ENCODE measurements around the gene CFAP54.

The CFAP54 gene, protein sequence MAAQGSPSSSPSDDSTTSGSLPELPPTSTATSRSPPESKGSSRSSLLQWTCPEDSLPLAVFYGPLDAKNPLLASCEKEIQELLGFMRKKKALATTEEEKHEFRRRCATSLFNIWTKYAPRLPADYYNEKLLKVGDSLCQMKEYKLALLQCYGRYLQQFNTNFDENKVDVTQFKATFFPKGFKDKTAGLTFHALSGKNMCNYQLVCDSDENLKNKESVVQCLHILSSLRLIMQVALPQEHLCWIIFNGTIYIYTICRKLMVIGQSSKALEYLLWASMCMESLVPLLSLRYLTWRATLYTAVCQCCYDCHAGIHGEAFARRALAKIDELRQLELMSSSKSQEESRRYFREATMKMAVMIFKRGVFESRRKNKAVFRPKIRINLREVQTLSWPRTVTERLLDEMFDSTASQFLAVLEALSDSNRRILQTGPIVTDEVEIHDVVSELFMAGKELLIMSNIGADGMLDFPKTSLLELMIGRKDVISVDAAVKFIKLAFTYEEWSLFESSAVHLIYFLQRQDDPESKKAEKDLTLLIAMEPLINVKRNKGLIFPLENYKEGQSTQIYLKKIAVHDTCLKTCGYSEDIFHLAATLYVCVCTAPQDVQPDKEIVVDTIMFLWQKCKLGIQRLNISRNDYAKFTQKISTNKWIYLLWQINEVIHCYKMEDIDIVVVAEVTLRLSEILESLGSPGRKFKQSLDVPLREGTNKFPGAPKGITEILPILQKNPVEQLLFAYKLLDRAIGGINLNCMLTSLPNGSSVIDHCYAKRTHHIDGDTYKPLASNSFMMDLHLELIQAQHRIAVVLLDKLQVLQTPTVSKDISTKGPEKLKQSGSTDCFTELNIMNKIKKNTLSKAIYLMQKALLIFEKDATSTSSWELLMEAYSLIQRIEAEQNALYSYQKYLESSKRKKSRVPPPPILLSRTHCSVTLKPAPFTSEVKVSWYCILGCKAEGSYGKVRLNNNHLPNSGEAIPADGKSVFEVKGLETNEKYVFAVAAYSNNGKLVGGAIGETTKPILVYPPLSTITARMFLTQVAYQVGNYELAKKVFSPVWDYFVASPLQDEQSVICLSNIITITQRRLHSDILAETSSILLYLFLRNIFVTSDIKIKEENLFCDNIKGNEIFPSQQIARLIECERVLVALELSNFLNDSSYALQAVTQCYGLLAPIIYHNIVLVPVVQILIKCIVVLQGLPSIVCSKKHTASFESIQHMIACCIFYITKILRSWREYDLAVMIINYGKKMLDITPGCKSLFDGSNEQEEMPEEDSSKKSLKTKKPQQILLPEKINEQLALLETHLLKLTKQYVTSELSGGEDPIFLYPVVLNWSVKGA (N-terminal part only)

DNA sequence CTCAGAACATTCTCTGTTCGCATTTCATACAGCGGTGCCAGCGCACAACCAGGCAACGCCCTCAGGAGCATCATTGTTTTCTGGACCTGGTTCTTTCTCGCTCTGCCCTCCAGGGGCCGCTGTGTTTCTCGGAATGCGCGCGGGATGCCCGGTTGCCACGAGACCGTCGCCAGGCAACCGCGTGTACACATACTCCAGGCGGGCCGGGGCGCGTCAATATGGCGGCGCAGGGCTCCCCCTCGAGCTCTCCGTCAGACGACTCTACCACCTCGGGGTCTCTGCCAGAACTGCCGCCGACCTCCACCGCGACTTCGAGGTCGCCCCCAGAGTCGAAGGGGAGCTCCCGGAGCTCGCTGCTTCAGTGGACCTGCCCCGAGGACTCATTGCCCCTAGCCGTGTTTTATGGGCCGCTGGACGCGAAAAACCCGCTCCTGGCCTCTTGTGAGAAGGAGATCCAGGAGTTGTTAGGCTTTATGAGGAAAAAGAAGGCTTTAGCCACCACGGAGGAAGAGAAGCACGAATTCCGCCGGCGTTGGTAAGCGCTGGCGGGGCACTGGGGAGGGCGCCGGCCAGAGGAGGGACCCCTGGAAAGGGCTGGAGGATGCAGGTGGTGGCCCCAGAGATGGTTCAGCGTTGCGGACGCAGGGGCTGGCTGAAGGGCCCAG, at the start of gene CFAP54:
Gene CFAP54, plus strand, starts transcription at position 186 of the 665 bp plus-strand sequence. Its CDS starts 33 bp downstream, at position 219.
- DNase-seq (ENCODE audit: low read depth, low spot score) = peak; percentile 95
- in situ Hi-C loops (cut with HindIII; ENCODE audit: low sequenced_read_pairs) = no loop called here

GRCh38 chr12:96441816-96442215, 47.6 kb upstream of the CFAP54 start:
- DNase-seq (ENCODE audit: low read depth, low spot score) = no peak
- H3K4me3 ChIP-seq (ENCODE audit: low read depth, low read length) = no peak overlapping the region
- TF ChIP-seq, protein P1, sequence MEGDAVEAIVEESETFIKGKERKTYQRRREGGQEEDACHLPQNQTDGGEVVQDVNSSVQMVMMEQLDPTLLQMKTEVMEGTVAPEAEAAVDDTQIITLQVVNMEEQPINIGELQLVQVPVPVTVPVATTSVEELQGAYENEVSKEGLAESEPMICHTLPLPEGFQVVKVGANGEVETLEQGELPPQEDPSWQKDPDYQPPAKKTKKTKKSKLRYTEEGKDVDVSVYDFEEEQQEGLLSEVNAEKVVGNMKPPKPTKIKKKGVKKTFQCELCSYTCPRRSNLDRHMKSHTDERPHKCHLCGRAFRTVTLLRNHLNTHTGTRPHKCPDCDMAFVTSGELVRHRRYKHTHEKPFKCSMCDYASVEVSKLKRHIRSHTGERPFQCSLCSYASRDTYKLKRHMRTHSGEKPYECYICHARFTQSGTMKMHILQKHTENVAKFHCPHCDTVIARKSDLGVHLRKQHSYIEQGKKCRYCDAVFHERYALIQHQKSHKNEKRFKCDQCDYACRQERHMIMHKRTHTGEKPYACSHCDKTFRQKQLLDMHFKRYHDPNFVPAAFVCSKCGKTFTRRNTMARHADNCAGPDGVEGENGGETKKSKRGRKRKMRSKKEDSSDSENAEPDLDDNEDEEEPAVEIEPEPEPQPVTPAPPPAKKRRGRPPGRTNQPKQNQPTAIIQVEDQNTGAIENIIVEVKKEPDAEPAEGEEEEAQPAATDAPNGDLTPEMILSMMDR (IDR thresholded peaks at IDR 0.05; ENCODE audit: low read depth, low read length) = no peak
- in situ Hi-C loops (cut with HindIII; ENCODE audit: low sequenced_read_pairs) = no loop called here

More for the DNA sequence above, at the start of gene CFAP54:
- peak within 1 kb of the TSS; percentile 66 for H3K4me3 ChIP-seq (ENCODE audit: low read depth, low read length)
- TF ChIP-seq, protein P1 (IDR thresholded peaks at IDR 0.05; ENCODE audit: low read depth, low read length) = peak; percentile 88

DNA sequence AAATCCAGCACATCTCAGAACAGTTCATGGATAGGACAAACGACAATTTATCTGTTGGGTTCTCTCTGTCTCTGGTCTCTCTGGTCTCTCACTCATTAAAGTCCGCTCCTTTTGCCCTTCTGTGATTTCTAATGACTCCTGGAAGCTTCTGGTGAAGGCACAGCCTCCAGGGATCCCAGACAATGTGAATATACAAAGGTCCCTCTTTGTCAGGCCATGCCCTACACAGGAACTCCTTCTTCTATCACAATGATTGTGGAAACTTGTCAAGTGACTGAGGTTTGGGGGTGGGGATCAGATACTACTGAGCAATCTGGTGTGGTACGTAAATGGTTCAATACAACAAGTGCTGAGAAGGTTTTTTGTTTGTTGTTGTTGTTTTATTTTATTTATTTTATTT, 46.5 kb upstream of the CFAP54 start:
- TF ChIP-seq, protein P1 (IDR thresholded peaks at IDR 0.05; ENCODE audit: low read depth, low read length) = no peak
- DNase-seq (ENCODE audit: low read depth, low spot score) = no peak
- H3K4me3 ChIP-seq (ENCODE audit: low read depth, low read length) = no peak overlapping the region
- in situ Hi-C loops (cut with HindIII; ENCODE audit: low sequenced_read_pairs) = no loop called here

DNA sequence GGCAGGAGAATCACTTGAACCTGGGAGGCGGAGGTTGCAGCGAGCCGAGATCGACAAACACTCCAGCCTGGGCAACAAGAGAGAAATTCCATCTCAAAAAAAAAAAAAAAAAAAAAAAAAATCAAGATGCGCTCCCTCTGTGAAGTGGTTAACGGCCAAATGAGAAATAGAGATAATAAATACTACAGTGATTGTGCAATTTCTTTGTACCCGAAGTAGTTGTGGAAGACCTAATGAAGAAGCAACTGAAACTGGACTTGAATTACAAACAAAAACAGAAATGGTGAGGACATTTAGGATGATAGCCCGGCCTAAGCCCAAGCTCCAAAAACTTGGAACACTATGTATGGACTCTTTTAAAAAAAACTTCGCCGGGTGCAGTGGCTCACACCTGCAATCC, 45.0 kb upstream of the CFAP54 start:
- in situ Hi-C loops (cut with HindIII; ENCODE audit: low sequenced_read_pairs) = no loop called here
- H3K4me3 ChIP-seq (ENCODE audit: low read depth, low read length) = no peak overlapping the region
- TF ChIP-seq, protein P1 (IDR thresholded peaks at IDR 0.05; ENCODE audit: low read depth, low read length) = no peak
- DNase-seq (ENCODE audit: low read depth, low spot score) = no peak

DNA sequence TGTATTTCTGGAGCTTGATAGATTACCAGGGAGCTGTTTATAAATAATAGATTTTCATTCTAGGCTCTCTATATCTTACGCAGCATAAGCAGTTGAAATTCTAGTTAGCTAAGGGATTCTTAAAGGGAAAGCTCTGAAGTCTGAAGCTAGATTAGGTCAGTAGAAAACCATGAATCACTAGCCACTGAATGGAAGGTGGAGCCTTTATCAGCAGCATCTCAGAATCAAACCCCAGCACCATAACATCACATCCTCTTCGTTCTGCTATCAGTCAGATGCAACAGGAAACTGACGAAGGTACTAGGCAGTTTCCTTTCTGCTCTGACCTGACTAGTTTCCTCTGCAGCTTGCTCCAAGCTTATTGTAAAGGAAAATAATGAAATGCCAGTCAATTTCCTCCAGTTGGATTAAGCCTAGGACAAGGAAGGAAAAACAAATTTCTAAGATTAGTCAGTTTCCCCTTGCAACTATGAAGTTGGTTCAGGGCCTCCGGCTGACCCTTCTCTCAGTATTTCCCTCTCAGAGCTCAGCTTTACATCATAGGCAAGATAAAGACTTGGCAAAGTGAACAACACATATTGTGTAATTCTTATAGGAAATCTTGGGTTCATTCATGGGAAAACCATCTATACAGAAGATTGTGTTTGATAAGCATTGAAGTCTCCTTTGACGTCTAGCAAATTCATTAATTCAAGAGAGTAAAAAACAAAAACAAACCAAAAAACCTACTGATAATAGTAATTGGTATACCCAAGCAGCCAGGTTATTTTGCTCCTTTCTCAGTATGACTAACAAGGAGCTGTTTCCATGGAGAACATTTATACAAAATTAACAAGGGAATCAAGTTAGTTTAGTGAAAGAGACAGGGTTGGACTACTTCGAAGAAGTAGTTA, 43.4 kb upstream of the CFAP54 start:
- peak; percentile 91 for DNase-seq (ENCODE audit: low read depth, low spot score)
- TF ChIP-seq, protein P1 (IDR thresholded peaks at IDR 0.05; ENCODE audit: low read depth, low read length) = no peak
- no peak overlapping the region for H3K4me3 ChIP-seq (ENCODE audit: low read depth, low read length)
- in situ Hi-C loops (cut with HindIII; ENCODE audit: low sequenced_read_pairs) = no loop called here
